SIG-M5 treated with dmso at 0.1 percent for 504 hours (cell line): ENCODE results near the gene TP63.
A peak's percentile ranks its signal among the peaks of the same experiment; 100 is the strongest.

Experiments used
- DNase-seq: peaks from one replicate; lab custom pipeline; 2025; ENCODE audit not compliant: unreplicated experiment; lab: John Stamatoyannopoulos, UW

Gene TP63

GRCh38 chr3:189908646-189909045 is 277.5 kb downstream of the TP63 start:
- no peak for DNase-seq

GRCh38 chr3:189909139-189909538 is 277.9 kb downstream of the TP63 start:
- no peak for DNase-seq

GRCh38 chr3:189909573-189909972 is 278.4 kb downstream of the TP63 start:
- no peak for DNase-seq

- no peak for DNase-seq
Observed at GRCh38 chr3:189911001-189911400, 279.8 kb downstream of the TP63 start.

GRCh38 chr3:189914799-189915198 is 283.6 kb downstream of the TP63 start:
- DNase-seq = peak; percentile 94

GRCh38 chr3:189921770-189922169 is 290.6 kb downstream of the TP63 start:
- DNase-seq = no peak

- no peak for DNase-seq
Observed at GRCh38 chr3:189927975-189928895, 297.0 kb downstream of the TP63 start.

- no peak for DNase-seq
Observed at GRCh38 chr3:189936201-189936945, 305.2 kb downstream of the TP63 start.

- peak; percentile 53 for DNase-seq
Observed at GRCh38 chr3:189937302-189938127, 306.3 kb downstream of the TP63 start.

GRCh38 chr3:189941125-189941524 is 309.9 kb downstream of the TP63 start:
- no peak for DNase-seq

GRCh38 chr3:189941679-189942078 is 310.5 kb downstream of the TP63 start:
- no peak for DNase-seq

GRCh38 chr3:189942948-189943347 is 311.8 kb downstream of the TP63 start:
- no peak for DNase-seq

GRCh38 chr3:189944285-189945145 is 313.3 kb downstream of the TP63 start:
- DNase-seq = peak; percentile 58

- DNase-seq = no peak
Observed at GRCh38 chr3:189945935-189946709, 314.9 kb downstream of the TP63 start.
